22Rv1 (cell line): ENCODE measurements around the gene TUBB4B.

Experiments
- H3K27ac ChIP-seq: fragments of 450-650 bp; 2 replicates; pipeline ENCODE4 v1.5.1; 2017
- ZFX ChIP-seq: fragments of 450-650 bp; IDR thresholded peaks from 2 replicates; pipeline ENCODE4 v1.6.1; 2017; ENCODE audit warnings: antibody characterized with exemption, borderline replicate concordance
- TF ChIP-seq, protein P1 (sequence below): fragments of 450-650 bp; IDR thresholded peaks from 2 replicates; pipeline ENCODE4 v1.5.1; 2017; ENCODE audit warnings: mild to moderate bottlenecking

Gene TUBB4B

DNA sequence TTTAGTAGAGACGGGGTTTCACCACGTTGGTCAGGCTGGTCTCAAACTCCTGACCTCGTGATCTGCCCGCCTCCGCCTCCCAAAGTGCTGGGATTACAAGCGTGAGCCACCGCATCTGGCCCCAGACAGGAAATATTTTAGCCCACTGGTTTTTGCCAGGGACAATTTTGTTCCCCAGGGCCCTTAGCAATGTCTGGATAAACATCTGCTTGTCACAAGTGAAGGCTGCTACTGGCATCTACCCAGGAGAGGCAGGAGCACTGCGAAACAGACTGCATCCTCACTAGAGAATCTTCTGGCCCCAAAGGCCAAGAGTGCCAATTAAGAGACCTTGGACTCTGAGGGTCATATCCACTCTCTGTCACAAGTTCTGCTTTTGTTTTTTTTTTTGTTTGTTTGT lies 38.1 kb upstream of the TUBB4B start:
- H3K27ac ChIP-seq = peak overlapping the region; percentile 83; the same call in 1 of the 2 replicates
- TF ChIP-seq, protein P1, sequence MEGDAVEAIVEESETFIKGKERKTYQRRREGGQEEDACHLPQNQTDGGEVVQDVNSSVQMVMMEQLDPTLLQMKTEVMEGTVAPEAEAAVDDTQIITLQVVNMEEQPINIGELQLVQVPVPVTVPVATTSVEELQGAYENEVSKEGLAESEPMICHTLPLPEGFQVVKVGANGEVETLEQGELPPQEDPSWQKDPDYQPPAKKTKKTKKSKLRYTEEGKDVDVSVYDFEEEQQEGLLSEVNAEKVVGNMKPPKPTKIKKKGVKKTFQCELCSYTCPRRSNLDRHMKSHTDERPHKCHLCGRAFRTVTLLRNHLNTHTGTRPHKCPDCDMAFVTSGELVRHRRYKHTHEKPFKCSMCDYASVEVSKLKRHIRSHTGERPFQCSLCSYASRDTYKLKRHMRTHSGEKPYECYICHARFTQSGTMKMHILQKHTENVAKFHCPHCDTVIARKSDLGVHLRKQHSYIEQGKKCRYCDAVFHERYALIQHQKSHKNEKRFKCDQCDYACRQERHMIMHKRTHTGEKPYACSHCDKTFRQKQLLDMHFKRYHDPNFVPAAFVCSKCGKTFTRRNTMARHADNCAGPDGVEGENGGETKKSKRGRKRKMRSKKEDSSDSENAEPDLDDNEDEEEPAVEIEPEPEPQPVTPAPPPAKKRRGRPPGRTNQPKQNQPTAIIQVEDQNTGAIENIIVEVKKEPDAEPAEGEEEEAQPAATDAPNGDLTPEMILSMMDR = no peak
- TF ChIP-seq ZFX = no peak

DNA sequence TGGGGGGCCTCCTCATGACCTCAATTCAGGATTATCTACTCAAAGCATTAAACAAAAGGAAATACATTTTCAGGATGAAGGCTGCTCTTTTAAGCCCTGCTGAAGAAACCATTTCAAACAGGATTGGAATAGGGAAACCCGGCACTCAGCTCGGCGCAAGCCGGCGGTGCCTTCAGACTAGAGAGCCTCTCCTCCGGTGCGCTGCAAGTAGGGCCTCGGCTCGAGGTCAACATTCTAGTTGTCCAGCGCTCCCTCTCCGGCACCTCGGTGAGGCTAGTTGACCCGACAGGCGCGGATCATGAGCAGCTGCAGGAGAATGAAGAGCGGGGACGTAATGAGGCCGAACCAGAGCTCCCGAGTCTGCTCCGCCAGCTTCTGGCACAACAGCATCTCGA lies 36.4 kb upstream of the TUBB4B start:
- peak overlapping the region; percentile 72 for H3K27ac ChIP-seq
- TF ChIP-seq, protein P1 = no peak
- TF ChIP-seq ZFX = no peak

DNA sequence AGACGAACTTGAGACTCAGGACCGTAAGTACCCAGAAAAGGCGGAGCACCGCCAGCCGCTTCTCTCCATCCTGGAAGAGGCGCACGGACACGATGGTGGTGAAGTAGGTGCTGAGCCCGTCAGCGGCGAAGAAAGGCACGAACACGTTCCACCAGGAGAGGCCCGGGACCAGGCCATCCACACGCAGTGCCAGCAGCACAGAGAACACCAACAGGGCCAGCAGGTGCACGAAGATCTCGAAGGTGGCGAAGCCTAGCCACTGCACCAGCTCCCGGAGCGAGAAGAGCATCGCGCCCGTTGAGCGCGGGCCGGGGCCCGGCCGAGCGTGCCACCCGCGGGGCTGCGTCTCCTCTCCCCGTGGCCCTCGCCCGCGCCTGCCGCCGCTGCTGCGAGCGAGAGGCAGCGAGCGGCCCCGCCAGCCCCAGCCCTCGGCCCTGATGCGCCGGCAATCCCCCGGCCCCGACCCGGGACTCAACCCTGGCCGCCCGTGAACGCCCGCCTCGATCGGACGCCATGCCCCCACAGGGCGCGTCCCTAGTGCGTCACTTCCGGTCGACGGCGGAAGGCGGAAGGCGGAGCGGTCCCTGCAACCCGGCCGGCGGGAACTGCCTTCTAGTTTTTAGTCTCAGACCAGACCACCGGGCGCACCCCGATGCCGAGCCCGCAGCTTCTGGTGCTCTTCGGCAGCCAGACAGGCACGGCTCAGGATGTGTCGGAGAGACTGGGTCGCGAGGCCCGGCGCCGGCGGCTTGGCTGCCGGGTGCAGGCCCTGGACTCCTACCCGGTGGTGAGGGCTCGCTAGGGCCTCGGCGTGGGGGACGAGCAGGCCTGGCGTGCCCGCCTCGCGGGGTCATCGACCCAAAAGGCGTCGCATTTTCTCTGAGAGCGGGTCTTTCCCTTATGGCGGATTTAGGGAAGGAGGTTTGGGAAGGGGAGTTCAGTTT lies 35.7 kb upstream of the TUBB4B start, which contains the start of the genes NDOR1 and TMEM203:
Gene NDOR1 (plus strand): TSS at position 575 of the 944 bp plus-strand sequence. CDS start 78 bp downstream, at position 653.
Gene TMEM203 (minus strand): TSS at position 523 of the 944 bp plus-strand sequence. CDS start 234 bp downstream, at position 289.
- H3K27ac ChIP-seq = peak within 1 kb of the TSS; percentile 72
- TF ChIP-seq, protein P1 = no peak
- no peak for TF ChIP-seq ZFX

DNA sequence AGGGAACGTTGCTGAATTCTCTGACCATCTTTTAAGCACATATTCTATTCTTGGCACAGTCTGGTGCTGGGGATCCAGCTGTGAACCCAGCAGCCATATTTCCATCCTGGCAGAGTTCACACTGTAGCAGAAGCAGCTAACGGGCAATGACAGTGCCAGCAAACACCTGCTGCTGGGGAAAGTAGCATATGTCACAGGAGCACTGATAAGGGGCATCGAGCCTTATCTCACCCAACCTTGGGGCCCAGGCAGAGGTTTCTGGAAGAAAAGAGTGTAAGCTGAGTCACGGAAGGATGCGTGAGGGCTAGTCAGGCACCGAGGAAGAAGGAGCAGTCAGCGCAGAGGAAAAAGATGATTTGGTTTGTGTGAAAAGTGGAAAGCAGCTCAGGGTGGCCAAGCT lies 34.5 kb upstream of the TUBB4B start:
- TF ChIP-seq ZFX = no peak
- TF ChIP-seq, protein P1 = no peak
- peak overlapping the region; percentile 72; the same call in 1 of the 2 replicates for H3K27ac ChIP-seq

DNA sequence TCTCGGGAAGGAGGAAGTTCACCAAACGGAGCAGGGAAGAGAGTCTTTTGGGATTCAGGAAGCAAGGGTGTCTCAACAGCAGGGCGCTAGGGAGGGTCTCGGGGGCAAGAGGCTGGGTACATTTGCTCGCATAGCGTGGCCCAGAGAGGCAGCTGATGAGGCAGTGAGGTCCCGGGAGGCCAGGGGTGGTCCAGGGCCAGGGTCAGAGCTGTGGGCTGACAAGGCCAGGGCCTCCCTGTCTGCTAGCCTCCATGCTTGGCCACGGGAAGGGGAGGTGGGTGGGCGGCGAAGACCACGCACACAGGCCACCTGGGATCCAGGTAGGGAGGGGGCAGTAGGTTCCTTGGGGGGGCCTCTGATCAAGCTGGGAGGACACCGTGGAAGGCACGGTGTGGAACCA lies 29.6 kb upstream of the TUBB4B start:
- H3K27ac ChIP-seq = no peak overlapping the region
- TF ChIP-seq, protein P1 = no peak
- no peak for TF ChIP-seq ZFX

DNA sequence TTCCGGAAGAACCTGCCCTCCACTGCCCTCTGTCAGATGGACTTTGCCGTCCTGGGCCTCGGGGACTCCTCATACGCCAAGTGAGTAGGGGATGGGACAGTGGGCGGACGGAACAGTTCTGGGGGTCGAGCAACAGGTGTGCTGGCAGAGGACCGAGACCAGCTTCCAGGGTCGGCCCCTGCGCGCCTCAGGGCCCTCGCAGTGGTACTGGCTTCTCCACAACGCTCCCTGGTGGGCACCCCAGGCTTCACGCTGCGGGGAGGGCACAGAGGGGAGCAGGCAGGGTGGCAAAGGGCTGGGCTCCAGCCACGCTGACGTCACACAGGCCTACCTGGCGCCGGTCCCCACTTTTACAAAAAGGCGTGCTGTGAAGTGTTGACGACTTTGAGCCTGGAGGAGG lies 28.6 kb upstream of the TUBB4B start:
- TF ChIP-seq, protein P1 = no peak
- TF ChIP-seq ZFX = no peak
- H3K27ac ChIP-seq = no peak overlapping the region
